GM18526 (cell line): ENCODE data around the gene ANKRD27.

Experiments
- POLR2A ChIP-seq: IDR thresholded peaks from 3 replicates; pipeline ENCODE4 v1.6.1; 2011; ENCODE audit not compliant: insufficient read length; ENCODE audit errors: extremely low read depth

The ANKRD27 gene

GRCh38 chr19:32626969-32627368, 48.0 kb downstream of the ANKRD27 start:
- TF ChIP-seq POLR2A = no peak

GRCh38 chr19:32624410-32624809, 50.6 kb downstream of the ANKRD27 start:
- no peak for TF ChIP-seq POLR2A

GRCh38 chr19:32622002-32622401, 53.0 kb downstream of the ANKRD27 start:
- TF ChIP-seq POLR2A = no peak

GRCh38 chr19:32619051-32619685, 55.8 kb downstream of the ANKRD27 start:
- TF ChIP-seq POLR2A = no peak

GRCh38 chr19:32615569-32615968, 59.4 kb downstream of the ANKRD27 start:
- no peak for TF ChIP-seq POLR2A

- TF ChIP-seq POLR2A = no peak
Observed at GRCh38 chr19:32614916-32615315, 60.1 kb downstream of the ANKRD27 start.

GRCh38 chr19:32613008-32613407, 62.0 kb downstream of the ANKRD27 start:
- TF ChIP-seq POLR2A = no peak

- TF ChIP-seq POLR2A = no peak
Observed at GRCh38 chr19:32611161-32611560, 63.8 kb downstream of the ANKRD27 start.

- TF ChIP-seq POLR2A = no peak
Observed at GRCh38 chr19:32607479-32607878, 67.5 kb downstream of the ANKRD27 start.

GRCh38 chr19:32606289-32606688, 68.7 kb downstream of the ANKRD27 start:
- TF ChIP-seq POLR2A = no peak

- TF ChIP-seq POLR2A = no peak
Observed at GRCh38 chr19:32605544-32605943, 69.4 kb downstream of the ANKRD27 start.

- TF ChIP-seq POLR2A = no peak
Observed at GRCh38 chr19:32603961-32604360, 71.0 kb downstream of the ANKRD27 start.

- no peak for TF ChIP-seq POLR2A
Observed at GRCh38 chr19:32599736-32600157, 75.2 kb downstream of the ANKRD27 start.

- TF ChIP-seq POLR2A = no peak
Observed at GRCh38 chr19:32599258-32599657, 75.7 kb downstream of the ANKRD27 start.

GRCh38 chr19:32598022-32598421, 77.0 kb downstream of the ANKRD27 start:
- no peak for TF ChIP-seq POLR2A

- no peak for TF ChIP-seq POLR2A
Observed at GRCh38 chr19:32595491-32595890, 79.5 kb downstream of the ANKRD27 start.

GRCh38 chr19:32594021-32594420, 81.0 kb downstream of the ANKRD27 start:
- no peak for TF ChIP-seq POLR2A

GRCh38 chr19:32581705-32582179, 93.2 kb downstream of the ANKRD27 start:
- no peak for TF ChIP-seq POLR2A
